ENCODE results near the gene KCTD11.

GRCh38 chr17:7307686-7308624 is 44.0 kb upstream of the KCTD11 start:
- TF ChIP-seq, protein P1, sequence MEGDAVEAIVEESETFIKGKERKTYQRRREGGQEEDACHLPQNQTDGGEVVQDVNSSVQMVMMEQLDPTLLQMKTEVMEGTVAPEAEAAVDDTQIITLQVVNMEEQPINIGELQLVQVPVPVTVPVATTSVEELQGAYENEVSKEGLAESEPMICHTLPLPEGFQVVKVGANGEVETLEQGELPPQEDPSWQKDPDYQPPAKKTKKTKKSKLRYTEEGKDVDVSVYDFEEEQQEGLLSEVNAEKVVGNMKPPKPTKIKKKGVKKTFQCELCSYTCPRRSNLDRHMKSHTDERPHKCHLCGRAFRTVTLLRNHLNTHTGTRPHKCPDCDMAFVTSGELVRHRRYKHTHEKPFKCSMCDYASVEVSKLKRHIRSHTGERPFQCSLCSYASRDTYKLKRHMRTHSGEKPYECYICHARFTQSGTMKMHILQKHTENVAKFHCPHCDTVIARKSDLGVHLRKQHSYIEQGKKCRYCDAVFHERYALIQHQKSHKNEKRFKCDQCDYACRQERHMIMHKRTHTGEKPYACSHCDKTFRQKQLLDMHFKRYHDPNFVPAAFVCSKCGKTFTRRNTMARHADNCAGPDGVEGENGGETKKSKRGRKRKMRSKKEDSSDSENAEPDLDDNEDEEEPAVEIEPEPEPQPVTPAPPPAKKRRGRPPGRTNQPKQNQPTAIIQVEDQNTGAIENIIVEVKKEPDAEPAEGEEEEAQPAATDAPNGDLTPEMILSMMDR (IDR thresholded peaks at IDR 0.05), result no peak
- peak in 1 of 2 donors; percentile 41 for TF ChIP-seq POLR2A (IDR thresholded peaks at IDR 0.05)

Measured in lower leg skin (tissue), 3 donors.